GM18505 (cell line): ENCODE data around the gene CD180.
A peak's percentile ranks its signal among the peaks of the same experiment; 100 is the strongest.

ENCODE experiments used
- ATAC-seq: cut with Tn5 transposase; IDR thresholded peaks from one replicate; pipeline ENCODE4 v1.9.1; 2021; ENCODE audit not compliant: unreplicated experiment
- POLR2A ChIP-seq: IDR thresholded peaks from 4 replicates; pipeline ENCODE4 v1.6.1; 2011; ENCODE audit warnings: borderline replicate concordance; ENCODE audit not compliant: insufficient read depth, insufficient read length; ENCODE audit errors: extremely low read depth

CD180 gene

GRCh38 chr5:67204821-67205220, 8.2 kb upstream of the CD180 start:
- no peak for ATAC-seq
- TF ChIP-seq POLR2A, result no peak

GRCh38 chr5:67203701-67204074, 7.1 kb upstream of the CD180 start:
- ATAC-seq, result no peak
- no peak for TF ChIP-seq POLR2A

- no peak for TF ChIP-seq POLR2A
- no peak for ATAC-seq
Measured at GRCh38 chr5:67202828-67203227, 6.2 kb upstream of the CD180 start.

- no peak for TF ChIP-seq POLR2A
- ATAC-seq, result no peak
Measured at GRCh38 chr5:67201897-67202549, 5.4 kb upstream of the CD180 start.

GRCh38 chr5:67200809-67201562, 4.4 kb upstream of the CD180 start:
- TF ChIP-seq POLR2A, result no peak
- no peak for ATAC-seq

- no peak for ATAC-seq
- TF ChIP-seq POLR2A, result no peak
Measured at GRCh38 chr5:67199859-67200258, 3.3 kb upstream of the CD180 start.

GRCh38 chr5:67198917-67199316, 2.3 kb upstream of the CD180 start:
- ATAC-seq, result no peak
- no peak for TF ChIP-seq POLR2A

GRCh38 chr5:67197536-67197935, 937 bp upstream of the CD180 start:
- no peak for ATAC-seq
- no peak for TF ChIP-seq POLR2A

- no peak for ATAC-seq
Measured at GRCh38 chr5:67195406-67196275, 958 bp downstream of the CD180 start.

GRCh38 chr5:67194166-67194565, 2.4 kb downstream of the CD180 start:
- no peak for TF ChIP-seq POLR2A
- ATAC-seq, result no peak

More at GRCh38 chr5:67195406-67196275, 958 bp downstream of the CD180 start:
- TF ChIP-seq POLR2A, result peak; percentile 20

- ATAC-seq, result peak; percentile 10
- TF ChIP-seq POLR2A, result no peak
Measured at GRCh38 chr5:67193439-67193807, 3.2 kb downstream of the CD180 start.

GRCh38 chr5:67192719-67193438, 3.7 kb downstream of the CD180 start:
- ATAC-seq, result peak; percentile 40
- peak; percentile 14 for TF ChIP-seq POLR2A

- no peak for TF ChIP-seq POLR2A
- no peak for ATAC-seq
Measured at GRCh38 chr5:67190861-67191260, 5.7 kb downstream of the CD180 start.

- TF ChIP-seq POLR2A, result no peak
- no peak for ATAC-seq
Measured at GRCh38 chr5:67190410-67190809, 6.2 kb downstream of the CD180 start.

- no peak for ATAC-seq
- TF ChIP-seq POLR2A, result no peak
Measured at GRCh38 chr5:67189931-67190330, 6.7 kb downstream of the CD180 start.
